HG03520 (cell line): ENCODE data around the gene TCF7L2.

ENCODE experiments used
- ATAC-seq: cut with Tn5 transposase; IDR thresholded peaks from one replicate; pipeline ENCODE4 v1.9.1; 2021; ENCODE audit warnings: mild to moderate bottlenecking, moderate library complexity; ENCODE audit not compliant: unreplicated experiment

Gene TCF7L2

GRCh38 chr10:113042868-113043267 is 92.8 kb downstream of the TCF7L2 start:
- no peak for ATAC-seq

- no peak for ATAC-seq
Measured at GRCh38 chr10:113044016-113044755, 94.1 kb downstream of the TCF7L2 start.

DNA sequence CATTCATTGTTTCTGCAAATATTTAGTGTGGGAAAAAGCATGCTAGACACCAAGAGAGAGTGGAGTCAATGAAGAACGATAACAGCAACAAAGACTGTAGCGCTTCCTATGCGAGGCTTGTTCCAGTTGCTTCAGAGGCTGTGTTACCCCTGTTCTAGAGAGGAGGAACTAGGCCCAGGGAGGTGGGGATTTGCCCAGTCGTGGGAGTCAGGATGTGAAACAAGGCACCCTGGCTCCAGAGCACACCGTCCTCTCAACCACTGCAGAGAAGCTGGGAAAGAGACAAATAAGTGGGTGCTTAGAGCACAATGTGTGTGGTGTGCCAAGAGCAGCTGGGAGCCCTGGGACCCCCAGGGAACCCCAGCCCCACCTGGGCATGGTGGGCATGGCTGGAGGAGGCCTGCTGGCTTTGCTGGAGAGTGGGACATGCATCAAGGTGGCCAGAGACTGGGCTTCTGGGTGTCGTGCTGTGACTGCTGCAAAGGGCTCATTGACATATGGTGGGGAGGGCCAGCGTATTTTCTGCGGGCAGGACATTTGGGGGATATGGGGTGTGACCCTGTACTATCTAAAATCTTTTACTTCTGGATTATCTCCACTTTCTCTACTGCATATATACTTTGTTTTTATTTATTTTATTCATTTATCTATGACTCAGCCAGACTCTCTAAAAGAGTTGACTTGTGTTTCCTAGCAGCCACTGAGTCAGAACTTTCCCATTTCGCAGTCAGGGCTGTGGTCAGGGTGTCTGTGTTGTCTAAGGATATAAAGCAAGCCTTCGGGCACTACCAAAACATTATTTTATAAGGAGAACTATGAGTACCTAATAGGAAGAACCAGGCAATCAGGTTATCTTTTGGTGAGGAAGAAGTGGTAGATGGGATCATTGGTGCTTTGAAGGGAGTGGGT is 95.4 kb downstream of the TCF7L2 start:
- no peak for ATAC-seq

DNA sequence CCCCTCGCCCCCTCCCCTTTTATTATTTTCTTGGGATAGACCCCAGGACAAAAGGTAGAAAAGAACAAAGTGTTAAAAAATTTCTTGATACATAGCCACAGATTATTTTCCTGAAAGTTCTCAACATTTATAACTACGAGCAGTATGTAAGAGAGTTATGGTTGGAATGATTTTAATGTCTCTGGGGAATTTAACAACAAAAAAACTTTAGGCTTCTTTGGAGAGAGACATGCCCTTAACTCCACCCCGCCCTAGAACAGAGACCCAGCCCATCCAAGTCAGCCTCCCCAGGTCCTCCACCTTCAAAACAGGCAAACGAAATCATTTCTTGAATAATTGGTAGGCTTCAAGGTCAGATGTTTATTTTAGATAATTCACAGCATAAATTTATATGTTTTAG is 97.1 kb downstream of the TCF7L2 start:
- no peak for ATAC-seq

DNA sequence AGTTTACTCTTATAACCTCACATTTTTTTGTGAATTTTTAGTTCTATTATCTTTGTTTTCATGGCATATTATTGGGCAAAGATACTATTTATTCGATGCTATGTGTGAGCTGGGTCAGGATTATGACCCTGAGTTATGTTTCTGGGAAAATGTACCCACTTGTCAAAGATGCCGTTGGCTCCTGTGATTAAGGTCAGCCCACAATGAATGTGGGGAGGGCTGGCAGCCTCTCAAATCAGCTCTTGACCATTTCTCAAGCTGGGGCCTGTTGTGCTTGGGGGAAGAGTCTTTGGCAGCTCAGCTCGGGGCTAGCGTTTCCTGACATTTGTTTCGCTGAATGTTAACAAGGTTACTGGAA is 97.5 kb downstream of the TCF7L2 start:
- no peak for ATAC-seq

GRCh38 chr10:113047963-113048781 is 98.1 kb downstream of the TCF7L2 start:
- ATAC-seq = no peak

GRCh38 chr10:113049881-113050280 is 99.8 kb downstream of the TCF7L2 start:
- no peak for ATAC-seq

GRCh38 chr10:113052076-113052830 is 102.2 kb downstream of the TCF7L2 start:
- no peak for ATAC-seq

DNA sequence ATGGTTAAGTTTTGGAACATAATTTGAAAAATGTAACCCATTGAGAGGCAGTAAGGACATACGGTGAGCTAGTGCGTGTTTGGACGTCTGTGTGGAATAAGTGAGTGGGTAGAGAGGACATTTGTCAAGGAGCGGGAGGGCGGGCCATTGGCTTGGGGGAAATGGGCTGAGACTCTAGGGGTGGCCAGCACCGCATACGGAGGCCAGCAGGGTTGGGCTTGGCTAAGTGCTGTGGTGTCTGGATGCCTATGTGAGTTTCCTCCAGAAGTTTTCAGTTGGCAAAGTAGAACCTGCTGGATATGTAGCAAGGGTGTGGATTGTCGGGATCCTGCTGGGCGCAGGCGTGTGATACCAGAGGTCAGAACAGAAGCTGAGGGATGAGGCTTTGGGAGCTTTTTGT is 103.0 kb downstream of the TCF7L2 start:
- no peak for ATAC-seq

GRCh38 chr10:113053881-113054280 is 103.8 kb downstream of the TCF7L2 start:
- no peak for ATAC-seq

DNA sequence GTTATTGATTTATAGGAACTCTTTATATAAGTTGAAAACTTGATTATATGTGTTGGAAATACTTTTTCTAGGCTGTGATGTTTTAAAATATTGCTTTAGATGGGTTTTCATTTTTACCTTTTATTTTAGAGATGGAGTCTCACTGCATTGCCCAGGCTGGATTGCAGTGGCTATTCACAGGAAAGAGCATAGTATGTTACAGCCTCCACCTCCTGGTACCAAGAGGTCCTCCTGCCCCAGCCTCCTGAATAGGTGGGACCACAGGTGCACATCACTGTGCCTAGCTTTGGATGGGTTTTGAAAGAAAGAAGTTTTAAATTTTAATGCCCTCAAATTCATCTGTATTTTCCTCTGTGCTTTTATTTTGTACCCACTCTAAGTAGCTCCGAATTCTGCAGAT is 105.4 kb downstream of the TCF7L2 start:
- no peak for ATAC-seq

DNA sequence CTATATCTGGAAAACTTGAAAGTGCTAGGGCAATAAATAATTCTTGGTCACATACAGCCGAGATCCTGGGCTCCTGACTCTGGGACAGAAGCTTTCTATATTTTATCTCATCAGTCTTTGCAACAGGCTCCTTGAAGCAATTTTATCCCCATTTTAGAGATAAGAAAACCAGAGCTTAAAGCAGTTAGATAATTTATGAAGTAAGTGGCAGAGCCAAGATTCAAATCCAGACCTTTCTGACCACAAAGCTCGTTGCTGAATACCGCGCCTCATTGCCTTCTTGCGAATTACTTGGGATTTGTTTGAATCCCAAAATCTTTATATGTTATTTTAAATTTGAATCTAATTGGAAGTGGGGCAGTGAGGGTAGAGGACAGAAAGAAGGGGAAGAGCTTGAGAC is 106.0 kb downstream of the TCF7L2 start:
- no peak for ATAC-seq

DNA sequence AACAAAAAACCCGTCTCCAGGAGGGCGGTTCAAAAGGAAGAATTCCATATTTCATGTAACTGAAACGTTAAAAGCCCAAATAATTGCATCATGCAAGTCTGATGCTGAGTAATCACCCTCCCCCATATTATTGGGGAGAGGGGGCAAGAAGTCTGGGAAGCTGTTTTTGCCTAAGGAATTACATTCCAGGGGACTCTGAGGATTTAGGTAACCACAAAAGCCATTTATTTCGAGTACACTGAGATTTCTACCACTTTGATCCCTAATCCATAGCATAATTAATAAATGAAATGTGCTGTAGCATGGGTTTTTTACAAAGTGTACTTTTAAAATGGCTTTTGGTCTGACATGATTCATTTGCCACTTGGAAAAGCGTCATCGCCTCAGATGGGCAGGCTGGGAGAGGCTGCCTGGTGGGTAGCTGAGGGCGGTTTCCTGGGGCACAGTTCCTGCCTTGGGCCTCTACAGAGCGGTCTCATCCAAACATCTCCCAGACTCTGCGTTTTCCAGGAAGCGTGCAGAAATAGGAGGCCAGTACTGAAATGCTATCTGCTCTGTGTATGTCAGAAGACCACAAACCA is 106.5 kb downstream of the TCF7L2 start:
- no peak for ATAC-seq

- ATAC-seq = no peak
Measured at GRCh38 chr10:113057948-113058522, 108.0 kb downstream of the TCF7L2 start.

GRCh38 chr10:113058523-113059370 is 108.7 kb downstream of the TCF7L2 start:
- no peak for ATAC-seq

DNA sequence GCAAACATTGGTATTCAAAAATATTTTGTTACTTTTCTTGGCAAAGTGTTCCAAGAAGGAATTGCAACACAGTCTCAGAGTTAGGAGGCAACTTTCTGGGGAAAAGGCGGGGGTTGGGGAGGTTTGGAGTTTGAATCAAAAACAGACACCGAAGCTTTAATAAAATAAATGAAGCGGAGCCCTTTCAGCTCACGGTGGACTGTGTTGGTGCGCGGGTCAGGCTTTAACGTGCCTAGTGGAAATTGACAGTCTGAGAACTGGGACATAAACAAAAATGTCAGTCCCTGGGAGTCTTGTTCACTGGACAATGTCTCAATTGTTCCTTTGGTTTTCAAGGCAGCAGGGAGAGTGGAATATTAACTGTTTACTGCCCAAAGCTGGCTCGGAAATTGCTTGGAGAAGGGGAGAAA is 109.3 kb downstream of the TCF7L2 start:
- no peak for ATAC-seq

- ATAC-seq = no peak
Measured at GRCh38 chr10:113060201-113061053, 110.4 kb downstream of the TCF7L2 start.

DNA sequence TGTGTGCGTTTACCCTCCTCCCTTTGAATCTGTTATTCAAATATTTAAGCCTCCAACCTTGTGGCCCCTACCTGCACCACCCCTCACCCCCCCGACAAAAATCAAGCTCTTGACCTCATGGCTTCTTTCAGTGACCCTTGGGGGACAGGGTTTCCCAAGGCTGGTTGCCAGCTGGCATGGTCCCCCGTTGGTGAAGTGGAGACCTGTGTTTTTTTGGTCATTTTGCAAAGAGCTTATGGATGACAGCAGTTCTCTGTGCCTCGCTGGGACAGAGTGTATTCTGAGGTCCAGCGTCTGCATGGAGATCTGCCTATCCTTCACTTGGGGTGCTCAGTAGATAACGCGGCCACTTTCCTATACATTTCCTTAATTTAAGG is 111.0 kb downstream of the TCF7L2 start:
- no peak for ATAC-seq
